GM18505 (cell line): Measurements from ENCODE around the gene MIXL1.
"Not testable (repeated sequence)": the region's sequence is repeated elsewhere in the genome, so short reads cannot be mapped to it uniquely, and the experiment has no call there.

Source experiments
- ATAC-seq: cut with Tn5 transposase; IDR thresholded peaks from one replicate; pipeline ENCODE4 v1.9.1; 2021; ENCODE audit not compliant: unreplicated experiment
- POLR2A ChIP-seq: IDR thresholded peaks from 4 replicates; pipeline ENCODE4 v1.6.1; 2011; ENCODE audit warnings: borderline replicate concordance; ENCODE audit not compliant: insufficient read depth, insufficient read length; ENCODE audit errors: extremely low read depth

The MIXL1 gene

GRCh38 chr1:226223786-226224244 lies 351 bp downstream of the MIXL1 start:
- ATAC-seq, result peak; percentile 66
- TF ChIP-seq POLR2A, result no peak

GRCh38 chr1:226226601-226227000 lies 3.1 kb downstream of the MIXL1 start:
- TF ChIP-seq POLR2A, result no peak
- ATAC-seq, result no peak

GRCh38 chr1:226233293-226233692 lies 9.8 kb downstream of the MIXL1 start:
- TF ChIP-seq POLR2A, result no peak
- ATAC-seq, result no peak

GRCh38 chr1:226233806-226234205 lies 10.3 kb downstream of the MIXL1 start:
- ATAC-seq, result no peak
- no peak for TF ChIP-seq POLR2A

GRCh38 chr1:226236826-226237225 lies 13.4 kb downstream of the MIXL1 start:
- no peak for ATAC-seq
- no peak for TF ChIP-seq POLR2A

- TF ChIP-seq POLR2A, result no peak
- ATAC-seq, result no peak
Observed at GRCh38 chr1:226239421-226239820, 16.0 kb downstream of the MIXL1 start.

GRCh38 chr1:226248091-226248490 lies 24.6 kb downstream of the MIXL1 start:
- no peak for TF ChIP-seq POLR2A
- ATAC-seq, result no peak

- ATAC-seq, result no peak
- TF ChIP-seq POLR2A, result no peak
Observed at GRCh38 chr1:226248796-226249195, 25.3 kb downstream of the MIXL1 start.

GRCh38 chr1:226250511-226250910 lies 27.0 kb downstream of the MIXL1 start:
- ATAC-seq, result no peak
- TF ChIP-seq POLR2A, result no peak

GRCh38 chr1:226252841-226253240 lies 29.4 kb downstream of the MIXL1 start:
- ATAC-seq, result not testable (repeated sequence)

- ATAC-seq, result no peak
- TF ChIP-seq POLR2A, result no peak
Observed at GRCh38 chr1:226253933-226254332, 30.5 kb downstream of the MIXL1 start.

GRCh38 chr1:226255380-226255779 lies 31.9 kb downstream of the MIXL1 start:
- no peak for ATAC-seq
- no peak for TF ChIP-seq POLR2A

GRCh38 chr1:226261818-226262217 lies 38.4 kb downstream of the MIXL1 start:
- no peak for ATAC-seq
- no peak for TF ChIP-seq POLR2A

GRCh38 chr1:226268421-226269124 lies 45.1 kb downstream of the MIXL1 start:
- no peak for ATAC-seq
- TF ChIP-seq POLR2A, result no peak

- not testable (repeated sequence) for ATAC-seq
Observed at GRCh38 chr1:226272233-226272902, 48.9 kb downstream of the MIXL1 start.
